ENCODE measurements around the gene ABR.
"Not testable (repeated sequence)": the region's sequence is repeated elsewhere in the genome, so short reads cannot be mapped to it uniquely, and the experiment has no call there.

Gene ABR

GRCh38 chr17:1067282-1067956 lies 112.4 kb downstream of the ABR start:
- Histone ChIP-seq H3K4me3 (ENCODE audit: low read length, poor library complexity, severe bottlenecking) (no peak overlapping the region), H3F3A (ENCODE audit: low read depth) (no peaks in the 10 kb centered on the region), H3K9ac (ENCODE audit: low read depth, low read length, poor library complexity, severe bottlenecking) (no peak overlapping the region), H3K79me2 (ENCODE audit: insufficient read depth, low read length) (no peaks in the 10 kb centered on the region), H3K9me2 (replicated peaks; ENCODE audit: low read depth, low read length) (no peaks in the 10 kb centered on the region), H3K27me3 (ENCODE audit: insufficient read depth, low read length, poor library complexity, severe bottlenecking) (no peaks in the 10 kb centered on the region), H3K4me2 (ENCODE audit: low read depth, low read length, poor library complexity, severe bottlenecking) (no peak overlapping the region), H3K9me3 (ENCODE audit: insufficient read depth, low read depth, low read length) (peaks cover 4% of the 10 kb centered on the region; the same call in 1 of the 2 replicates), H3K4me1 (ENCODE audit: insufficient read depth, low read length, poor library complexity, severe bottlenecking) (no peaks in the 10 kb centered on the region), H3K36me3 (ENCODE audit: insufficient read depth, low read length) (peaks cover 27% of the 10 kb centered on the region; the same call in 1 of the 2 replicates), H4K20me1 (ENCODE audit: insufficient read depth, low read length, poor library complexity, severe bottlenecking) (no peaks in the 10 kb centered on the region), H2AFZ (ENCODE audit: low read length) (no peak overlapping the region)
- TF ChIP-seq EZH2phosphoT487 (IDR thresholded peaks at IDR 0.05; ENCODE audit: borderline replicate concordance) = no peak
- TF ChIP-seq CTCF (conservative IDR thresholded peaks at IDR 0.05; ENCODE audit: low read length) = no peak

GRCh38 chr17:1065416-1065815 lies 114.4 kb downstream of the ABR start:
- H3K9ac ChIP-seq (ENCODE audit: low read depth, low read length, poor library complexity, severe bottlenecking); H3K9me3 ChIP-seq (ENCODE audit: insufficient read depth, low read depth, low read length); H3K4me3 ChIP-seq (ENCODE audit: low read length, poor library complexity, severe bottlenecking); H3F3A ChIP-seq (ENCODE audit: low read depth); H4K20me1 ChIP-seq (ENCODE audit: insufficient read depth, low read length, poor library complexity, severe bottlenecking); H2AFZ ChIP-seq (ENCODE audit: low read length); H3K79me2 ChIP-seq (ENCODE audit: insufficient read depth, low read length); H3K4me2 ChIP-seq (ENCODE audit: low read depth, low read length, poor library complexity, severe bottlenecking); H3K9me2 ChIP-seq (replicated peaks; ENCODE audit: low read depth, low read length); H3K4me1 ChIP-seq (ENCODE audit: insufficient read depth, low read length, poor library complexity, severe bottlenecking); H3K27me3 ChIP-seq (ENCODE audit: insufficient read depth, low read length, poor library complexity, severe bottlenecking): not testable (repeated sequence)
- peaks cover 27% of the 10 kb centered on the region; the same call in 1 of the 2 replicates for H3K36me3 ChIP-seq (ENCODE audit: insufficient read depth, low read length)

GRCh38 chr17:1060991-1061390 lies 118.8 kb downstream of the ABR start:
- H4K20me1 ChIP-seq (ENCODE audit: insufficient read depth, low read length, poor library complexity, severe bottlenecking) = no peaks in the 10 kb centered on the region
- no peaks in the 10 kb centered on the region for H3K27me3 ChIP-seq (ENCODE audit: insufficient read depth, low read length, poor library complexity, severe bottlenecking)
- no peak overlapping the region for H3K9ac ChIP-seq (ENCODE audit: low read depth, low read length, poor library complexity, severe bottlenecking)
- no peak overlapping the region for H3K4me2 ChIP-seq (ENCODE audit: low read depth, low read length, poor library complexity, severe bottlenecking)
- H3K9me3 ChIP-seq (ENCODE audit: insufficient read depth, low read depth, low read length) = peaks cover 5% of the 10 kb centered on the region; the same call in 1 of the 2 replicates
- no peaks in the 10 kb centered on the region for H3K4me1 ChIP-seq (ENCODE audit: insufficient read depth, low read length, poor library complexity, severe bottlenecking)
- no peaks in the 10 kb centered on the region for H3K9me2 ChIP-seq (replicated peaks; ENCODE audit: low read depth, low read length)
- H3F3A ChIP-seq (ENCODE audit: low read depth) = no peaks in the 10 kb centered on the region
- H3K4me3 ChIP-seq (ENCODE audit: low read length, poor library complexity, severe bottlenecking) = no peak overlapping the region
- no peaks in the 10 kb centered on the region for H3K79me2 ChIP-seq (ENCODE audit: insufficient read depth, low read length)
- H3K36me3 ChIP-seq (ENCODE audit: insufficient read depth, low read length) = peaks cover 13% of the 10 kb centered on the region; the same call in 1 of the 2 replicates
- TF ChIP-seq EZH2phosphoT487 (IDR thresholded peaks at IDR 0.05; ENCODE audit: borderline replicate concordance) (no peak), CTCF (conservative IDR thresholded peaks at IDR 0.05; ENCODE audit: low read length) (no peak)
- H2AFZ ChIP-seq (ENCODE audit: low read length) = no peak overlapping the region

All from Loucy (cell line).